NCI-H2196 treated with DMSO at 0.1 percent for 48 hours (cell line): ENCODE results near the gene PEX11A.

Experiments used
- DNase-seq: peaks from one replicate; lab custom pipeline; 2025; ENCODE audit not compliant: unreplicated experiment; lab: John Stamatoyannopoulos, UW

Gene PEX11A

GRCh38 chr15:89656116-89656815, 34.3 kb downstream of the PEX11A start:
- no peak for DNase-seq

GRCh38 chr15:89654847-89655805, 35.4 kb downstream of the PEX11A start, which contains the start of gene KIF7:
Gene KIF7 (minus strand): TSS chr15:89655467. CDS start chr15:89652930, 2,537 bp downstream.
- no peak for DNase-seq

- DNase-seq, result no peak
These were observed 36.2 kb downstream of the PEX11A start for GRCh38 chr15:89654301-89654761.

GRCh38 chr15:89653578-89653977, 37.0 kb downstream of the PEX11A start:
- no peak for DNase-seq

- DNase-seq, result no peak
These were observed 37.9 kb downstream of the PEX11A start for GRCh38 chr15:89652666-89653065.

GRCh38 chr15:89652131-89652530, 38.4 kb downstream of the PEX11A start:
- no peak for DNase-seq

- DNase-seq, result no peak
These were observed 40.8 kb downstream of the PEX11A start for GRCh38 chr15:89649716-89650115.

- no peak for DNase-seq
These were observed 41.4 kb downstream of the PEX11A start for GRCh38 chr15:89649013-89649625.

- no peak for DNase-seq
These were observed 42.2 kb downstream of the PEX11A start for GRCh38 chr15:89648106-89649012.

GRCh38 chr15:89647191-89647851, 43.2 kb downstream of the PEX11A start:
- DNase-seq, result no peak

GRCh38 chr15:89646416-89647141, 44.0 kb downstream of the PEX11A start:
- no peak for DNase-seq

GRCh38 chr15:89645680-89646079, 44.9 kb downstream of the PEX11A start:
- DNase-seq, result no peak

- no peak for DNase-seq
These were observed 48.4 kb downstream of the PEX11A start for GRCh38 chr15:89642106-89642505.

- no peak for DNase-seq
These were observed 49.5 kb downstream of the PEX11A start for GRCh38 chr15:89641053-89641452.

GRCh38 chr15:89640245-89640644, 50.3 kb downstream of the PEX11A start:
- no peak for DNase-seq

- no peak for DNase-seq
These were observed 57.0 kb downstream of the PEX11A start for GRCh38 chr15:89633585-89633984.

GRCh38 chr15:89632563-89633430, 57.8 kb downstream of the PEX11A start:
- no peak for DNase-seq

- no peak for DNase-seq
These were observed 58.7 kb downstream of the PEX11A start for GRCh38 chr15:89631902-89632264.
